HFF-Myc (cell line): ENCODE measurements around the gene OTOP2.
A peak's percentile ranks its signal among the peaks of the same experiment; 100 is the strongest.
"Not testable (repeated sequence)": the region's sequence is repeated elsewhere in the genome, so short reads cannot be mapped to it uniquely, and the experiment has no call there.

Experiments
- DNase-seq: peaks from one replicate; pipeline ENCODE4 v3.0.0-alpha.2; 2011; ENCODE audit warnings: low read depth; ENCODE audit errors: extremely low read depth
- H3K4me3 ChIP-seq: replicated peaks from 2 replicates; pipeline ENCODE4 v1.5.1; 2011; ENCODE audit warnings: low read depth, mild to moderate bottlenecking, control low read depth, low read length
- TF ChIP-seq, protein P1 (sequence below): IDR thresholded peaks from 2 replicates; pipeline ENCODE4 v1.5.1; 2012; ENCODE audit warnings: mild to moderate bottlenecking, low read depth, low read length, control low read depth; ENCODE audit errors: missing control alignments

OTOP2 gene

GRCh38 chr17:74964988-74965622 is 41.0 kb downstream of the OTOP2 start:
- H3K4me3 ChIP-seq: no peak overlapping the region
- TF ChIP-seq, protein P1, sequence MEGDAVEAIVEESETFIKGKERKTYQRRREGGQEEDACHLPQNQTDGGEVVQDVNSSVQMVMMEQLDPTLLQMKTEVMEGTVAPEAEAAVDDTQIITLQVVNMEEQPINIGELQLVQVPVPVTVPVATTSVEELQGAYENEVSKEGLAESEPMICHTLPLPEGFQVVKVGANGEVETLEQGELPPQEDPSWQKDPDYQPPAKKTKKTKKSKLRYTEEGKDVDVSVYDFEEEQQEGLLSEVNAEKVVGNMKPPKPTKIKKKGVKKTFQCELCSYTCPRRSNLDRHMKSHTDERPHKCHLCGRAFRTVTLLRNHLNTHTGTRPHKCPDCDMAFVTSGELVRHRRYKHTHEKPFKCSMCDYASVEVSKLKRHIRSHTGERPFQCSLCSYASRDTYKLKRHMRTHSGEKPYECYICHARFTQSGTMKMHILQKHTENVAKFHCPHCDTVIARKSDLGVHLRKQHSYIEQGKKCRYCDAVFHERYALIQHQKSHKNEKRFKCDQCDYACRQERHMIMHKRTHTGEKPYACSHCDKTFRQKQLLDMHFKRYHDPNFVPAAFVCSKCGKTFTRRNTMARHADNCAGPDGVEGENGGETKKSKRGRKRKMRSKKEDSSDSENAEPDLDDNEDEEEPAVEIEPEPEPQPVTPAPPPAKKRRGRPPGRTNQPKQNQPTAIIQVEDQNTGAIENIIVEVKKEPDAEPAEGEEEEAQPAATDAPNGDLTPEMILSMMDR: no peak
- DNase-seq: no peak

DNA sequence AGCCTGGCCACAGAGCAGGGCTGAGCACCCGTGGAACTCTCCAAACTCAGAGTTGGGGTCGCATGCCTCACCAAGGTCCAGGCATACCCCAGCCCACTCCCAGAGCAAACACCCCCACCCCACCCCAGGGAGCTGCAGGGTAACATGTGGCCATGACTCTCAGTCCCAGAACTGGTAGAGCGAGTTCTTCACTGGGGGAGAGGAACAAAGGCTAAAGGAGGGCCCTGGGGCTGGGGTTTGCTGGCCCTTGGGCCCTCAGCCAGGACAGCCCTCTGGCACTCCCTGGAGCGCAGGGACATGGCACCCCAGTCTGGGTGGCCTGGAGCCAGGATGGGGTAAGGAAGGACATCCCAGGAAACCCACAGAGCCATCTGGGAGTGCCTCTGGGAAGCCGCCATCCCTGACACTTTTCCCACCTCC is 44.3 kb downstream of the OTOP2 start:
- no peak for DNase-seq
- TF ChIP-seq, protein P1: no peak
- no peak overlapping the region for H3K4me3 ChIP-seq

- not testable (repeated sequence) for H3K4me3 ChIP-seq, DNase-seq
Observed at GRCh38 chr17:74969501-74969900, 45.4 kb downstream of the OTOP2 start.

GRCh38 chr17:74970395-74970794 is 46.3 kb downstream of the OTOP2 start:
- TF ChIP-seq, protein P1: no peak
- H3K4me3 ChIP-seq: no peak overlapping the region
- no peak for DNase-seq

GRCh38 chr17:74971069-74971841 is 47.2 kb downstream of the OTOP2 start:
- TF ChIP-seq, protein P1: no peak
- no peak overlapping the region for H3K4me3 ChIP-seq
- no peak for DNase-seq

DNA sequence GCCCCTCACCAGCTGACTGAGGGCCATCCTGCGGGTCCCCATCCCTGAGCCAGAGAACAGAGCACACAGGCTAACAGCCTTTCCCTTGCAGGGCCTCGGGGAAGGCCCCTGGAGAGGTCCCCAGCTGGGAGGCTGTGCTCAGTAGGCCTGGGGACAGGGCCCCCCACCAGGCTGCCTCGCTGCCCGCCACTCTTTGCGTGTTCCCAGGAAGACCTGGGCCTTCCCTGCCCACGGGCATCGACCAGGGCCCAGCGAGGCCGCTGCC is 47.7 kb downstream of the OTOP2 start:
- no peak for DNase-seq
- TF ChIP-seq, protein P1: no peak
- no peak overlapping the region; the same call in 1 of the 2 replicates for H3K4me3 ChIP-seq

- DNase-seq: no peak
- peak within 1 kb of the TSS; percentile 37 for H3K4me3 ChIP-seq
- TF ChIP-seq, protein P1: no peak
Observed at GRCh38 chr17:74972107-74972972, 48.3 kb downstream of the OTOP2 start, which contains the start of gene HID1. TSS of gene HID1 (minus strand) at chr17:74972759. CDS start at chr17:74972656, 103 bp downstream.
